GM12878 (cell line): ENCODE results near the gene ZMYND19. TPM values are rescaled to one million over a fixed set of nuclear protein-coding genes. Genes with fewer than 3 reads are reported as not detected.

Source experiments
- ATAC-seq: fragments of 200-7000 bp; cut with Tn5 transposase; 3 replicates; pipeline ENCODE4 v1.9.1; 2020; ENCODE audit warnings: mild to moderate bottlenecking, moderate library complexity
- BruUV-seq: library from RNA; stranded (reverse); fragments of 400-500 nt; replicated peaks from 2 replicates; lab custom pipeline; 2021; lab: Mats Ljungman, UMichigan
- CTCF ChIA-PET: fragments of 300-600 bp; sonication (Branson Sonifier 250); formaldehyde crosslinking; extraction: SDS; loops from one replicate; lab custom pipeline; 2021; ENCODE audit warnings: inconsistent platforms; lab: Yijun Ruan, JAX
- POLR2A ChIA-PET: fragments of 350-600 bp; formaldehyde crosslinking; extraction: SDS; loops from one replicate; lab custom pipeline; 2021; ENCODE audit warnings: inconsistent platforms; lab: Charles Lee
- RAD21 ChIA-PET: fragments of 300-600 bp; sonication (Branson Sonifier 250); formaldehyde crosslinking; loops from one replicate; lab custom pipeline; 2023; ENCODE audit warnings: antibody characterized with exemption; ENCODE audit not compliant: unreplicated experiment; lab: Charles Lee
- SMC1A ChIA-PET: fragments of 300-600 bp; sonication (Branson Sonifier 250); formaldehyde crosslinking; loops from one replicate; lab custom pipeline; 2023; ENCODE audit not compliant: unreplicated experiment, uncharacterized antibody; lab: Charles Lee
- DNase-seq: peaks from one replicate; pipeline ENCODE4 v3.0.0-alpha.2; 2011; ENCODE audit warnings: low read depth, low spot score
- FAIRE-seq: peaks from 3 replicates; lab custom pipeline; 2011; peaks lifted over from hg19 to GRCh38; lab: Jason Lieb, UNC
- H2AFZ ChIP-seq: 2 replicates; pipeline ENCODE4 v1.6.0; 2011; ENCODE audit warnings: low read depth, low read length, control low read depth; ENCODE audit not compliant: control insufficient read depth
- H3K27ac ChIP-seq: 2 replicates; pipeline ENCODE4 v1.5.1; 2011; ENCODE audit warnings: control low read depth; ENCODE audit not compliant: control insufficient read depth, insufficient read depth
- H3K27me3 ChIP-seq, 2 experiments: replicated peaks in 1 of 2; 2 replicates each; pipeline versions ENCODE4 v1.6.0 to v1.6.1; 2011; ENCODE audit warnings: low read length in 1 of 2; ENCODE audit not compliant: control insufficient read depth in 2 of 2, insufficient read depth in 2 of 2
- H3K36me3 ChIP-seq, 2 experiments: 2 replicates each; pipeline ENCODE4 v1.5.1; 2011; ENCODE audit warnings: low read length in 1 of 2; ENCODE audit not compliant: control insufficient read depth in 2 of 2, insufficient read depth in 2 of 2
- H3K4me1 ChIP-seq: 2 replicates; pipeline ENCODE4 v1.6.1; 2011; ENCODE audit warnings: mild to moderate bottlenecking, low read length, moderate library complexity, mixed read lengths; ENCODE audit not compliant: control insufficient read depth, insufficient read depth
- H3K4me2 ChIP-seq: 2 replicates; pipeline ENCODE4 v1.6.0; 2011; ENCODE audit warnings: control low read depth; ENCODE audit not compliant: control insufficient read depth, insufficient read depth
- H3K4me3 ChIP-seq: fragments of 200-600 bp; sonication (generic); 2 replicates; pipeline ENCODE4 v1.5.1; 2016
- H3K79me2 ChIP-seq: 2 replicates; pipeline ENCODE4 v1.6.0; 2011; ENCODE audit warnings: low read length; ENCODE audit not compliant: control insufficient read depth, insufficient read depth
- H3K9ac ChIP-seq: 2 replicates; pipeline ENCODE4 v1.8.0; 2011; ENCODE audit warnings: low read length, control low read depth, mixed read lengths; ENCODE audit not compliant: control insufficient read depth, insufficient read depth
- H3K9me3 ChIP-seq: replicated peaks from 3 replicates; pipeline ENCODE4 v1.5.1; 2011; ENCODE audit warnings: mild to moderate bottlenecking, low read length; ENCODE audit not compliant: control insufficient read depth, insufficient read depth
- H4K20me1 ChIP-seq: 2 replicates; pipeline ENCODE4 v1.6.0; 2011; ENCODE audit not compliant: control insufficient read depth, insufficient read depth
- CBFB ChIP-seq: IDR thresholded peaks from 2 replicates; pipeline ENCODE4 v1.6.1; 2016; ENCODE audit warnings: antibody characterized with exemption, low read depth
- DPF2 ChIP-seq: fragments of 450-650 bp; IDR thresholded peaks from 2 replicates; pipeline ENCODE4 v1.6.1; 2017; ENCODE audit warnings: mild to moderate bottlenecking
- NR2C1 ChIP-seq: fragments of 450-650 bp; IDR thresholded peaks from 2 replicates; pipeline ENCODE4 v1.6.1; 2017; ENCODE audit warnings: antibody characterized with exemption, mild to moderate bottlenecking, moderate library complexity
- POLR2AphosphoS5 ChIP-seq: IDR thresholded peaks from 2 replicates; pipeline ENCODE4 v1.6.1; 2011; ENCODE audit warnings: mild to moderate bottlenecking, low read length, inconsistent platforms
- RCOR1 ChIP-seq: conservative IDR thresholded peaks from 2 replicates; pipeline ENCODE4 v1.6.1; 2012; ENCODE audit warnings: low read depth, low read length, improper control_type of control experiment
- SMARCA5 ChIP-seq: fragments of 450-650 bp; IDR thresholded peaks from 2 replicates; pipeline ENCODE4 v1.6.1; 2017; ENCODE audit warnings: mild to moderate bottlenecking
- ZNF24 ChIP-seq: fragments of 450-650 bp; IDR thresholded peaks from 2 replicates; pipeline ENCODE4 v1.6.1; 2017; ENCODE audit warnings: antibody characterized with exemption, mild to moderate bottlenecking
- ZZZ3 ChIP-seq: IDR thresholded peaks from 2 replicates; pipeline ENCODE4 v1.6.1; 2011; ENCODE audit warnings: low read depth; ENCODE audit not compliant: control insufficient read depth, insufficient read length
- WGBS: methylation state at CpG from one replicate; pipeline ENCODE4 v1.1.6; 2016; ENCODE audit warnings: low lambda C conversion rate; ENCODE audit not compliant: insufficient replicate concordance, insufficient coverage; ENCODE audit errors: missing lambda C conversion rate; 5-methylcytosine and 5-hydroxymethylcytosine counted together
- in situ Hi-C: fragments of 300-500 bp; cut with MboI; formaldehyde crosslinking; loops from 9 replicates; pipeline ENCODE4 v1.14.3; 2018; ENCODE audit warnings: mixed read lengths
- intact Hi-C: fragments of 100-400 bp; cut with micrococcal nuclease; formaldehyde crosslinking; loops from one replicate; pipeline ENCODE4 v1.14.2; 2022; ENCODE audit not compliant: unreplicated experiment
- polyA plus RNA-seq, 11 experiments: library from polyadenylated mRNA; depleted of rRNA in 4 of 11; unstranded in 6 of 11; stranded (reverse) in 5 of 11; fragments of >200 nt; fragmentation: Nextera tagmentation in 4 of 11; fragmentation: Illumina TruSeq in 1 of 11; extraction: Ambion mirVana in 4 of 11; extraction: Trizol in 1 of 11; gene quantifications; 1 replicate in 1 of 11; 2 replicates in 10 of 11; pipeline versions ENCODE4 v1.2.1 to v1.2.3, GENCODE V29; 2011 to 2016; ENCODE audit warnings: inconsistent platforms in 2 of 11, missing spikeins in 2 of 11, low read depth in 1 of 11
- total RNA-seq, 4 experiments: library from RNA; depleted of rRNA in 3 of 4; stranded (reverse); fragments of >200 nt in 3 of 4; fragmentation: Illumina TruSeq in 1 of 4; extraction: Trizol in 1 of 4; gene quantifications; 2 replicates each; pipeline versions ENCODE4 v1.2.1 to v1.2.3, GENCODE V29; 2013 to 2021
- TF ChIP-seq, protein P1 (sequence below): fragments of 450-650 bp; conservative IDR thresholded peaks from 2 replicates; pipeline ENCODE4 v1.6.1; 2017; ENCODE audit warnings: mild to moderate bottlenecking, moderate library complexity
- TF ChIP-seq, protein P2 (sequence below): fragments of 150-350 bp; IDR thresholded peaks from 2 replicates; pipeline ENCODE4 v1.6.1; 2016; ENCODE audit warnings: low read depth, low read length
- TF ChIP-seq, protein P3 (sequence below): fragments of 450-650 bp; IDR thresholded peaks from 2 replicates; pipeline ENCODE4 v1.6.1; 2014; ENCODE audit warnings: mild to moderate bottlenecking

ZMYND19 gene
- total and polyA plus RNA-seq, 10 of the 15 experiments (the other 5 are each of a cell fraction or from before 2014, with no cell fraction given) = 0.84 to 54.8 (median 20.1) TPM

DNA sequence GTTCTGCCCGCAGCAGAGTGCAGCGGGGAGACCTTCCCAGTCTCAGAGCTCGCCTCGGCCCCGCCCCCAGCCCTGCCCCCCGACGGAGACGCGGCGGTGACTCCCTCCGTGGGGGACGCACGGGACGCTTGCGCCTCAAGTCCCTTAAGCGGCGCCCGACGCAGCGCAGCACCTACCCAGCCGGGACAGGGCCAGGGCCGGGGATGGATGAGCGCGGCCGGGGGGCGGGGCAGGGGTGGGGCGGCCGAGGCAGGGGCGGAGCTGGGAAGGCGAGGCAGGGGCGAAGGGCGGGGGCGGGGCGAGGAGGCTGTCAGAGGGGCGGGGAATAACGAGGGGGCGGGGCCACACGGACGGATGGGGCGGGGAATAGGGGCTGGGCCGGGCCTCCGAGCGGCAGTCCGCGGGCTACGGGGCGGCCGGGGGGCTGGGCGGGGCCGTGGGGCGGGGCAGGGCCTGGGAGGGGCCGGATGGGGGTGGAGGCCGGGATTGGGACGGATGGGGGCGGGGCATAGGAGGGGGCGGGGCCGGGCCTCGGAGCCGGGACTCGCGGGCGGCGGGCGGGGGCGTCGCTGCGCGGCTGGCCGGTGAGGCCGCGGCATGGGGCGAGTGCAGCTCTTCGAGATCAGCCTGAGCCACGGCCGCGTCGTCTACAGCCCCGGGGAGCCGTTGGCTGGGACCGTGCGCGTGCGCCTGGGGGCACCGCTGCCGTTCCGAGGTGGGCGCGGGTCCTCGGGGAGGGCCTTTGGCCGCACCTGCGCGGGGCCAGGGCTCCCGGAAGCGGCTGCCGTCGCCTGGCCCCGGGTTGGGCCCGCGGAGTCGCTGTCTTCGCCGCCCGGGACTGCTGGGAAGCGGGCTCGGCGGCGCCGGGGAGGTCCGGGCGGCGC is 15.1 kb upstream of the ZMYND19 start, which contains the start of gene ARRDC1:
Gene ARRDC1 (plus strand): TSS at position 566 of the 884 bp plus-strand sequence. CDS start 32 bp downstream, at position 598.
- under 1% methylated on average over 41 of the region's 111 CpGs for WGBS
- Histone ChIP-seq H4K20me1 (no peaks in the 10 kb centered on the region; the same call in 1 of the 2 replicates), H3K79me2 (peaks cover 4% of the 10 kb centered on the region), H3K27me3 (no peaks in the 10 kb centered on the region), H3K9me3 (no peaks in the 10 kb centered on the region), H3K4me3 (peak within 1 kb of the TSS; percentile 76), H3K36me3 (no peaks in the 10 kb centered on the region), H2AFZ (peak within 1 kb of the TSS; percentile 82), H3K4me2 (peak within 1 kb of the TSS; percentile 94), H3K4me1 (peaks cover 11% of the 10 kb centered on the region), H3K9ac (peak within 1 kb of the TSS; percentile 63), H3K27ac (peak within 1 kb of the TSS; percentile 35; the same call in 1 of the 2 replicates)
- FAIRE-seq (no peak), ATAC-seq (peak; percentile 93), DNase-seq (peak; percentile 45)
- in situ Hi-C loops = no loop called here
- CTCF ChIA-PET = interaction anchor here (0.7 kb wide), 1 partner anchor 13 kb away, joined by 3 read pairs; the partner anchor contains the start of gene EHMT1
- POLR2A ChIA-PET = interaction anchor here (0.6 to 1.2 kb wide), 3 partner anchors 13 to 303 kb away, joined by 3 to 4 read pairs (median 3); partner anchors contain the start of genes EHMT1 and NRARP
- RAD21 ChIA-PET = interaction anchor here (1.2 to 1.4 kb wide), 2 partner anchors 14 kb away, joined by 3 to 4 read pairs; partner anchors contain the start of gene EHMT1
- BruUV-seq = no TSS peak
- intact Hi-C loops = no loop called here
- SMC1A ChIA-PET = no interaction called here
- TF ChIP-seq, protein P1, sequence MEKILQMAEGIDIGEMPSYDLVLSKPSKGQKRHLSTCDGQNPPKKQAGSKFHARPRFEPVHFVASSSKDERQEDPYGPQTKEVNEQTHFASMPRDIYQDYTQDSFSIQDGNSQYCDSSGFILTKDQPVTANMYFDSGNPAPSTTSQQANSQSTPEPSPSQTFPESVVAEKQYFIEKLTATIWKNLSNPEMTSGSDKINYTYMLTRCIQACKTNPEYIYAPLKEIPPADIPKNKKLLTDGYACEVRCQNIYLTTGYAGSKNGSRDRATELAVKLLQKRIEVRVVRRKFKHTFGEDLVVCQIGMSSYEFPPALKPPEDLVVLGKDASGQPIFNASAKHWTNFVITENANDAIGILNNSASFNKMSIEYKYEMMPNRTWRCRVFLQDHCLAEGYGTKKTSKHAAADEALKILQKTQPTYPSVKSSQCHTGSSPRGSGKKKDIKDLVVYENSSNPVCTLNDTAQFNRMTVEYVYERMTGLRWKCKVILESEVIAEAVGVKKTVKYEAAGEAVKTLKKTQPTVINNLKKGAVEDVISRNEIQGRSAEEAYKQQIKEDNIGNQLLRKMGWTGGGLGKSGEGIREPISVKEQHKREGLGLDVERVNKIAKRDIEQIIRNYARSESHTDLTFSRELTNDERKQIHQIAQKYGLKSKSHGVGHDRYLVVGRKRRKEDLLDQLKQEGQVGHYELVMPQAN = peak; percentile 85
- TF ChIP-seq DPF2 (peak; percentile 83), SMARCA5 (0 out of 2 replicates have a peak, but pooled peaks have one; percentile 52), ZZZ3 (no peak), NR2C1 (no peak; the same call in 1 of the 2 replicates), CBFB (no peak), RCOR1 (no peak), POLR2AphosphoS5 (peak; percentile 77; the same call in 1 of the 2 replicates), ZNF24 (0 out of 2 replicates have a peak, but pooled peaks have one; percentile 20)
- TF ChIP-seq, protein P2, sequence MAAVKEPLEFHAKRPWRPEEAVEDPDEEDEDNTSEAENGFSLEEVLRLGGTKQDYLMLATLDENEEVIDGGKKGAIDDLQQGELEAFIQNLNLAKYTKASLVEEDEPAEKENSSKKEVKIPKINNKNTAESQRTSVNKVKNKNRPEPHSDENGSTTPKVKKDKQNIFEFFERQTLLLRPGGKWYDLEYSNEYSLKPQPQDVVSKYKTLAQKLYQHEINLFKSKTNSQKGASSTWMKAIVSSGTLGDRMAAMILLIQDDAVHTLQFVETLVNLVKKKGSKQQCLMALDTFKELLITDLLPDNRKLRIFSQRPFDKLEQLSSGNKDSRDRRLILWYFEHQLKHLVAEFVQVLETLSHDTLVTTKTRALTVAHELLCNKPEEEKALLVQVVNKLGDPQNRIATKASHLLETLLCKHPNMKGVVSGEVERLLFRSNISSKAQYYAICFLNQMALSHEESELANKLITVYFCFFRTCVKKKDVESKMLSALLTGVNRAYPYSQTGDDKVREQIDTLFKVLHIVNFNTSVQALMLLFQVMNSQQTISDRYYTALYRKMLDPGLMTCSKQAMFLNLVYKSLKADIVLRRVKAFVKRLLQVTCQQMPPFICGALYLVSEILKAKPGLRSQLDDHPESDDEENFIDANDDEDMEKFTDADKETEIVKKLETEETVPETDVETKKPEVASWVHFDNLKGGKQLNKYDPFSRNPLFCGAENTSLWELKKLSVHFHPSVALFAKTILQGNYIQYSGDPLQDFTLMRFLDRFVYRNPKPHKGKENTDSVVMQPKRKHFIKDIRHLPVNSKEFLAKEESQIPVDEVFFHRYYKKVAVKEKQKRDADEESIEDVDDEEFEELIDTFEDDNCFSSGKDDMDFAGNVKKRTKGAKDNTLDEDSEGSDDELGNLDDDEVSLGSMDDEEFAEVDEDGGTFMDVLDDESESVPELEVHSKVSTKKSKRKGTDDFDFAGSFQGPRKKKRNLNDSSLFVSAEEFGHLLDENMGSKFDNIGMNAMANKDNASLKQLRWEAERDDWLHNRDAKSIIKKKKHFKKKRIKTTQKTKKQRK = no peak
- TF ChIP-seq, protein P3, sequence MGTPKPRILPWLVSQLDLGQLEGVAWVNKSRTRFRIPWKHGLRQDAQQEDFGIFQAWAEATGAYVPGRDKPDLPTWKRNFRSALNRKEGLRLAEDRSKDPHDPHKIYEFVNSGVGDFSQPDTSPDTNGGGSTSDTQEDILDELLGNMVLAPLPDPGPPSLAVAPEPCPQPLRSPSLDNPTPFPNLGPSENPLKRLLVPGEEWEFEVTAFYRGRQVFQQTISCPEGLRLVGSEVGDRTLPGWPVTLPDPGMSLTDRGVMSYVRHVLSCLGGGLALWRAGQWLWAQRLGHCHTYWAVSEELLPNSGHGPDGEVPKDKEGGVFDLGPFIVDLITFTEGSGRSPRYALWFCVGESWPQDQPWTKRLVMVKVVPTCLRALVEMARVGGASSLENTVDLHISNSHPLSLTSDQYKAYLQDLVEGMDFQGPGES = no peak
